Muscle of leg (tissue), 11 donors: ENCODE measurements around the gene METTL15. TPM values are rescaled to one million over a fixed set of nuclear protein-coding genes. Genes with fewer than 3 reads are reported as not detected.
"Not testable (repeated sequence)": the region's sequence is repeated elsewhere in the genome, so short reads cannot be mapped to it uniquely, and the experiment has no call there.

Experiments used
- DNase-seq: peaks from one replicate; pipeline ENCODE4 v3.0.0; 2013
- H3K27ac ChIP-seq: one replicate; pipeline ENCODE4 v1.5.1; 2013; ENCODE audit warnings: mild to moderate bottlenecking, low read length, control low read depth
- H3K27me3 ChIP-seq: one replicate; pipeline ENCODE4 v1.6.1; 2013; ENCODE audit warnings: low read length; ENCODE audit not compliant: control insufficient read depth, insufficient read depth
- H3K36me3 ChIP-seq: one replicate; pipeline ENCODE4 v1.6.1; 2013; ENCODE audit warnings: low read length; ENCODE audit not compliant: control insufficient read depth, insufficient read depth
- H3K4me1 ChIP-seq: one replicate; pipeline ENCODE4 v1.6.1; 2013; ENCODE audit warnings: low read length; ENCODE audit not compliant: control insufficient read depth, insufficient read depth
- H3K4me3 ChIP-seq: one replicate; pipeline ENCODE4 v1.5.1; 2013; ENCODE audit warnings: low read length, control low read depth
- H3K9me3 ChIP-seq: replicated peaks from 2 replicates; pipeline ENCODE4 v1.6.1; 2013; ENCODE audit warnings: low read depth, low read length; ENCODE audit not compliant: control insufficient read depth
- WGBS: methylation state at CpG from one replicate; pipeline ENCODE4 v1.1.5; 2013; ENCODE audit warnings: missing lambda C conversion rate; ENCODE audit not compliant: insufficient coverage; 5-methylcytosine and 5-hydroxymethylcytosine counted together
- polyA plus RNA-seq, 8 donors: library from polyadenylated mRNA; unstranded; fragments of 120-200 nt; gene quantifications; one replicate each; pipeline versions ENCODE4 v1.2.1 to v1.2.3, GENCODE V29; 2013; ENCODE audit warnings: inconsistent platforms in 1 of 8, low replicate concordance in 1 of 8; ENCODE audit not compliant: insufficient read length in 8 of 8, insufficient read depth in 1 of 8
- total RNA-seq: library from RNA; stranded (reverse); fragments of 120-200 nt; gene quantifications from one replicate; pipeline ENCODE4 v1.2.4, GENCODE V29; 2013

The METTL15 gene
- total and polyA plus RNA-seq, 9 donors, result 9.5 to 14.6 (median 11.4) TPM

DNA sequence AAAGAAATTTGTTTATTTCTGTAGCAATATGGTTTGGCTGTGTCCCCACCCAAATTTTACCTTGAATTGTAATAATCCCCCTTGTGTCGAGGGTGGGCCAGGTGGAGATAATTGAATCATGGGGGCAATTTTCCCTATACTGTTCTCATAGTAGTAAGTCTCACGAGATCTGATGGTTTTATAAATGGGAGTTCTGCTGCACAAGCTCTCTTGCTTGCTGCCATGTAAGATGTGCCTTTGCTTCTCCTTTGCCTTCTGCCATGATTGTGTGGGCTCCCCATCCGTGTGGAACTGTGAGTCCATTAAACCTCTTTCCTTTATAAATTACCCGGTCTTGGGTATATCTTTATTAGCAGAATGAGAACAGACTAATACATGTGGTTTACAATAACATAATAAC, 28.0 kb downstream of the METTL15 start:
- WGBS, result no CpG with 5 or more reads among the region's 4 CpGs
- not testable (repeated sequence) for DNase-seq, H3K4me1 ChIP-seq, H3K27ac ChIP-seq, H3K27me3 ChIP-seq, H3K36me3 ChIP-seq, H3K4me3 ChIP-seq
- H3K9me3 ChIP-seq, result peaks cover 37% of the 10 kb centered on the region

DNA sequence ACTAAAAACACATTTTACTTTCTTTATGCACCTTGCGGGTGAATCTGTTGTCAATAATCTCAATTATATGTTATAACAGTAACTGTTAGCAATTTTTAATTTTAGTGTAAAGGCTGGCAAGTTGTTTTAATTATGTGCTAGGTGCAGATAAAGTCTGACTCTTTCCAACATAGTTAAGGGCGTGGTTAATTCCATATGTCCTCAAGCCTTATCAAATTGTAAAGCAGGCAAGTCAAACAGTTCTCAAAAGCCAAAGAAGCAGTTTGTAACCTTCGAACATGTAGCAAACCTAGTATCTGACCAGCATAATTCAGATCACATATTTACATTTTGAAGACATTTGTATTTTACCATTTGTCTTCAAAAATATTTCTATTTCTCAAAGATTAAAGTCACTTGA, 29.2 kb downstream of the METTL15 start:
- H3K27ac ChIP-seq, result no peak overlapping the region
- H3K4me1 ChIP-seq, result no peaks in the 10 kb centered on the region
- H3K4me3 ChIP-seq, result no peak overlapping the region
- peaks cover 9% of the 10 kb centered on the region for H3K36me3 ChIP-seq
- peaks cover 38% of the 10 kb centered on the region for H3K9me3 ChIP-seq
- DNase-seq, result no peak
- WGBS, result no CpG with 5 or more reads among the region's 3 CpGs
- no peaks in the 10 kb centered on the region for H3K27me3 ChIP-seq

GRCh38 chr11:28137832-28138231, 29.6 kb downstream of the METTL15 start:
- Histone ChIP-seq H3K4me1 (no peaks in the 10 kb centered on the region), H3K36me3 (peaks cover 9% of the 10 kb centered on the region), H3K4me3 (no peak overlapping the region), H3K27me3 (no peaks in the 10 kb centered on the region), H3K9me3 (peaks cover 38% of the 10 kb centered on the region), H3K27ac (no peak overlapping the region)
- DNase-seq, result no peak
- 100% methylated on average over 1 of the region's 1 CpG for WGBS

- WGBS, result 94% methylated on average over 3 of the region's 5 CpGs
- H3K4me1 ChIP-seq, result no peaks in the 10 kb centered on the region
- peaks cover 5% of the 10 kb centered on the region for H3K36me3 ChIP-seq
- H3K27ac ChIP-seq, result no peak overlapping the region
- H3K27me3 ChIP-seq, result no peaks in the 10 kb centered on the region
- H3K4me3 ChIP-seq, result no peak overlapping the region
- DNase-seq, result no peak
- peaks cover 38% of the 10 kb centered on the region for H3K9me3 ChIP-seq
These were observed 31.7 kb downstream of the METTL15 start for GRCh38 chr11:28139841-28140415.

GRCh38 chr11:28140689-28141455, 32.7 kb downstream of the METTL15 start:
- Histone ChIP-seq H3K4me1 (no peaks in the 10 kb centered on the region), H3K27me3 (no peaks in the 10 kb centered on the region), H3K4me3 (no peak overlapping the region), H3K9me3 (peaks cover 33% of the 10 kb centered on the region), H3K27ac (no peak overlapping the region), H3K36me3 (peaks cover 5% of the 10 kb centered on the region)
- DNase-seq, result no peak
- 94% methylated on average over 7 of the region's 9 CpGs for WGBS

DNA sequence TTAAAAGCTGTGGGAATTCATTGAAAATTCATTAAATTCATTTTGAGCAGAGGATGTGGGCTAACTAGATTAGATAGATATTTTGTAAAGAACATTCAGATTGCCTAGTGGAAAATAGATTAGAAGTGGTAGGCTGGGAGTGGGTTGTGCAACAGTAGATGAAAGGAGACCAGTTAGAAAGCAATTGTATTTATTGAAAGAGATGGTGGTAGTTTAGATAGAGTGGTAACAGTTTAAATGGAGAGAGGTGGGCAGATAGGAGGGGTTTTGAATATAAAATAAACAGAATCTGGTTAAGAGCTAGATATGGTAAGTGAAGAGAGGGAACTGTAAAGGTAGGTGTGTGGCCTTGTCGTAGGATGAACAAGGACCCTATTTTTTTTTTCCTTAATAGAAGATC, 34.5 kb downstream of the METTL15 start:
- Histone ChIP-seq H3K9me3 (peaks cover 30% of the 10 kb centered on the region), H3K36me3 (peaks cover 2% of the 10 kb centered on the region), H3K4me1 (no peaks in the 10 kb centered on the region), H3K27ac (no peak overlapping the region), H3K27me3 (no peaks in the 10 kb centered on the region), H3K4me3 (no peak overlapping the region)
- WGBS, result no CpG with 5 or more reads among the region's 1 CpG
- DNase-seq, result no peak

DNA sequence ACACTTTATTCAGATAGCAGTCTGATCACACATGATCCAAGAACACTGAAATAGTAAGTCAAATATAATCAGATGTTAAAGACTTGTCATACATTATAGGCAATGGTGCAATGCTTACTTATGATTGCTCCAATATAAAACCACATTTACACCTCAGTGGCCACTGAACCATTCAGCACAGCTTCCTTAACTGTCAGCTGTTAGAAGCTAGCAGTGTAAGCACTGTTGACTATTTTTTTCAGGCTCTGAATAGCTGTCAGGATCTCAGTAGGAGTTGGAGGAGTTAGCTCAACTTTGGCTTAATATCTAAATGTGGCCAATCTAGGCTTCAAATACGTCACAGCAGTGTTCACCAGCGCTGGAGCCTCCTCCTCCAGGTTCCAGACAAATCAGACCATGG, 36.6 kb downstream of the METTL15 start:
- peaks cover 14% of the 10 kb centered on the region for H3K9me3 ChIP-seq
- H3K27ac ChIP-seq, result no peak overlapping the region
- 100% methylated on average over 2 of the region's 2 CpGs for WGBS
- DNase-seq, result no peak
- no peaks in the 10 kb centered on the region for H3K27me3 ChIP-seq
- H3K36me3 ChIP-seq, result peaks cover 1% of the 10 kb centered on the region
- no peak overlapping the region for H3K4me3 ChIP-seq
- H3K4me1 ChIP-seq, result no peaks in the 10 kb centered on the region

GRCh38 chr11:28146123-28146751, 38.0 kb downstream of the METTL15 start:
- Histone ChIP-seq H3K4me1 (no peaks in the 10 kb centered on the region), H3K27ac (no peak overlapping the region), H3K36me3 (no peaks in the 10 kb centered on the region), H3K4me3 (no peak overlapping the region), H3K27me3 (no peaks in the 10 kb centered on the region), H3K9me3 (no peaks in the 10 kb centered on the region)
- no CpG with 5 or more reads among the region's 2 CpGs for WGBS
- DNase-seq, result no peak

- Histone ChIP-seq H3K4me1 (no peaks in the 10 kb centered on the region), H3K27me3 (no peaks in the 10 kb centered on the region), H3K9me3 (no peaks in the 10 kb centered on the region), H3K4me3 (no peak overlapping the region), H3K27ac (no peak overlapping the region), H3K36me3 (peaks cover 2% of the 10 kb centered on the region)
- no CpG with 5 or more reads among the region's 2 CpGs for WGBS
- no peak for DNase-seq
These were observed 44.6 kb downstream of the METTL15 start for GRCh38 chr11:28152743-28153142.

DNA sequence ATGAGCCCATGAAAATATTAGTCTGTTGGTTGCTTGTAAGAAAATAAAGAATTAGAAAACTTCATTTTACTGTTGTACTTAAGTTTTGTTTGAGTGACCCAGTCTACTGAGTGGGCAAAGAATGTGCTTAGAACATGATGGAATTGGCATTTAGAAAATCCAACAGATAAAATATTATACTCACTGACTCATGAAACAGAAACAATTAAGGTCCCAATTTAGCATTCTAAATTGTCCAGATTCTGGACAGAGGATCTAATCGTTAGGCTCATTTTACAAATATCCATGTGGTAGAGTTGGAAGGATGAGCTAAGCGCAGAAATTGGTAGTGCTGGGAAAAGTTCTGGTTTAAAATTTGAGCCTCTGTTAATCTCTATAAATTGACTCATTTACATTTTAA, 45.4 kb downstream of the METTL15 start:
- no peak for DNase-seq
- Histone ChIP-seq H3K4me3 (no peak overlapping the region), H3K27me3 (no peaks in the 10 kb centered on the region), H3K4me1 (no peaks in the 10 kb centered on the region), H3K27ac (no peak overlapping the region), H3K9me3 (no peaks in the 10 kb centered on the region), H3K36me3 (peaks cover 10% of the 10 kb centered on the region)
- WGBS, result no CpG with 5 or more reads among the region's 2 CpGs
